Activated CD4-positive, alpha-beta T cell treated with anti-CD3 and anti-CD28 coated beads, Interleukin-2, Interleukin-4, amounts not matched to agents 100 ng/mL and 50 ng/mL, durations not matched to agents 16 hours and 8 hours (primary cell): ENCODE data around the gene GALNT2.
A peak's percentile ranks its signal among the peaks of the same experiment; 100 is the strongest.

ENCODE experiments used
- DNase-seq: peaks from one replicate; pipeline ENCODE4 v3.0.0-alpha.2; 2020; ENCODE audit warnings: low spot score

GALNT2 gene

GRCh38 chr1:230066466-230067404, at the start of gene GALNT2:
Gene GALNT2 (plus strand): TSS chr1:230067238. CDS start chr1:230067281, 43 bp downstream.
- DNase-seq = peak; percentile 86

DNA sequence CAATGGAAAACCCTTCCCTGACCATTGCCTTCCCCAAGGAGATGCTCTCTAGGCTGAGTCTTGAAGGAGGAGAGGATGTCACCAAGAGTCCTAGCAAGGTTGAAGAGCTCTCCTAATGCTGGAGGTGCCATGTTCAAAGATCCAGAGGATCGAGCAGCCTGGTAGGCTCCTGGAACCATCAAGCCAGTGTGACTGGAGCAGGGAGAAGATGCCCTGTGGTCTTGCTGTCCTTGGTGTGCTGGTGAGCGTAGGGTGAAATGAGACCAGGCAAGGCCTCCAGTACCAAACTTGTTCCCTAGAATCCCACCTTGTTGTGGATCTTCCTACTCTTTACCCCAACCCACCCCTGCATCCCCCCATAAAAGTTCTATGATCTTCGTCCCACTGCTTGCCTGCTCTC, 46.6 kb upstream of the GALNT2 start:
- no peak for DNase-seq

GRCh38 chr1:230022666-230023380, 44.2 kb upstream of the GALNT2 start:
- DNase-seq = no peak

- DNase-seq = no peak
Observed at GRCh38 chr1:230025686-230026085, 41.4 kb upstream of the GALNT2 start.

- no peak for DNase-seq
Observed at GRCh38 chr1:230026139-230026538, 40.9 kb upstream of the GALNT2 start.

- DNase-seq = no peak
Observed at GRCh38 chr1:230026572-230026971, 40.5 kb upstream of the GALNT2 start.

- DNase-seq = no peak
Observed at GRCh38 chr1:230028602-230029223, 38.3 kb upstream of the GALNT2 start.

DNA sequence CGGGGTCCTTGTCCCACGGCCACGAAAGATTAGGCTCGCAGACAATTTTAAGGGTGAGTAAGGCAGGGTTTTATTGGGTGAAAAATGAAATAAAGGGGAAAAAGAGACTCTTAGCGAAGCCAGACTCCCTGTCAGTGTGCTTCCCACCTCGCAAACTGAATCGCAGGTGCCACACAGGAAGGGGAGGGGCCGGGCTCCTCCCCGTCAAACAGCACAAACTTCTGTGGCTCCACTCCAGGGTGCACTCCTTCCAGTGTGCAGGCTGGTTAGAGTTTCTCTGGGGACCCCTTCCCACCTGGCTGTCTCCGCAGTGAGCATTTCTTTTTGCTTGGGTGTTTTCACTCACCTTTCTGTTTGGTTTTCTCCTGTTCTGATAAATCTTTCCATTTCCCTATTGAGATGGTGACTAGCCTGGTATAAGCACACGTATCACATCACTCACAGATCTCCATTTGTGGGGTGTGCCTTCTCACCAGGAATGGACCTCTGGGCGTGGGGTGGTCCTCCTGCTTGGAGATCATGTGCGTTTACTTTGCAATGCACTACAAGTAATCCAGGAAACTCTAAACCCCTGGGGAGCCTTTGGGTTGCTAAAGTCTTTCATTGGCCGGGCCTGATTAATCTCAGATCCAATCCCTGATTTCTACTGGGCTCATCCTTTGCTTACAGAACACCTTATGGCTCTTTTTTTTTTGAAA, 37.6 kb upstream of the GALNT2 start:
- DNase-seq = no peak

DNA sequence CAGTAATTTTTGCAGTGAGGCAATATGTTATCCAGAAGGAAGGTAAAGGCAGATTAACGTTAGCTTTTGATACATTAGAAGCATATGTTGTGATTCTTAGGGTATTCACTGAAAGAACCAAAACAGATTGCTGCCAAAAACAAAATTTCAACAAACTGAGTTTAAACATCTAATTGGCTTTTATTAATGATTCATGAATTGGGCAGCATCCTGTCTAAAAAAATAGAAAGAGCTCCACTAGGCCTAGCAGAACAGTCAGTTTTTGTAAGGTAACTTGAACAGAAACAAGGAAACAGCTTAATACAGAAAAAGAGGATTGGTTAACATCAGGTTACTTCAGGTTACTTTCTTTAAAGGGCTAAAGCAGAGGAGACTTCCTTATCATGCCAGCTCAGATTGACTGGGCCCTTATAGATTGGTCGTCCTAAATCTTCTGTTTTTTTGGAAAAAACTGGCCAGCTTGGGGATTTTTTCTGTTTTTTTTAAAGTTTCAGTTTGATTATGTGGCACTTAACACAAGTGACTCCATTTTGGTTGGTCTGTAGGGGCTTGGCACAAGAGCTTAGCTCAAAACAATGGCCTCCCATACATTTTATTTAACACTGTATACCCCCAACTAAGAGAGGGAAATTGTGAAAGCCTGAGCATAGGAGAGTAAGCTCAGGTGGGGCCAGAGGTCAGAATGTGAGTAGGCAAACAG, 36.8 kb upstream of the GALNT2 start:
- no peak for DNase-seq

DNA sequence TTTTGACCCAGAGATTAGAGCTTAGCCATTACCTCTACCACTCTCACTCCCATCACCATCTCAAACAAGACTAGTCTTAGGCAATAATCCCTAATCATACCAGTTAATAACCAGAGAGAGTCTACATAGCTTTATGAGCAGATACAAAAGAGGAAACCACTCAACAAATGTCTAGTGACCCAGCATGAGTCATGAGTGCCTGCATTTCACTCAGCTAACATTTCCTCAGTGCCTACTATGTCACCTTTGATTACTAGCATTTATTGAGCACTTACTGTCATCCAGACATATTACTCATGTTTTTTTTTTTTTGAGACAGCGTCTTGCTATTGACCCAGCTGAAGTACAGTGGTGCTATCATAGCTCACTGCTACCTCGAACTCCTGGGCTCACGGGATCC, 35.9 kb upstream of the GALNT2 start:
- peak; percentile 42 for DNase-seq

- DNase-seq = no peak
Observed at GRCh38 chr1:230032516-230033281, 34.3 kb upstream of the GALNT2 start.

DNA sequence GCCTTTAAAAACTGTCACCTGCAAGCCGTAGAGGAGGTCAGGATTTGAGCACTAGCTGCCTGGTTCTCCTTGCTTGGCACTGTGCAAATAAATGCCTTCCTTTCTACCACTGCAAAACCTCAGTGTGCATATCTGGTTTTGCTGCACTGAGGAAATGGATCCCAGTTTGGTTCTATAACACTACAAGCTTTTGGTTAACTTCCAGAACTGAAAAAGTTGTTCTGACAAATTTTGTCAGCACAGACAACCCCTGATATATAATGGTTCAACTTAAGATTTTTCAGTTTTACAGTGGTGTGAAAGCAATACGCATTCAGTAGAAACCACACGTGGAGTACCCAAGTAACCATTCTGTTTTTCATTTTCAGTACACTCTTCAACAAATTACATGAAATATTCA, 29.8 kb upstream of the GALNT2 start:
- DNase-seq = peak; percentile 44

DNA sequence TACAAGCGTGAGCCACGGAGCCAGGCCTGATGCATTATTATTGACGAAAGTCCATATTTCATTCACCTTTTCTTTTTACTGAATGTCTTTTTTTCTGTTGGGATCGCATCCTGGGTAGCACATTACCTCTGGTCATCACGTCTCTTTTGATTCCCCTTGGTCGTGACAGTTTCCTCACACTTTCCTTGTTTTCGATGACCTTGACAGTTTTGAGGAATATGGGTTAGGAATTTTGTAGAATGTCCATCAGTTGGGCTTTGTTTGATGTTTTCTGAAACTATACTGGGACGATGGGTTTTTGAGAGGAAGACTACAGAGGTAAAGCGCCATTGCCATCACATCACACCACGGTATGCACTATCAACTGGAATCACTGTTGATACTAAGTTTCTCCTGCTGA, 26.6 kb upstream of the GALNT2 start:
- no peak for DNase-seq

- no peak for DNase-seq
Observed at GRCh38 chr1:230043081-230043480, 24.0 kb upstream of the GALNT2 start.

DNA sequence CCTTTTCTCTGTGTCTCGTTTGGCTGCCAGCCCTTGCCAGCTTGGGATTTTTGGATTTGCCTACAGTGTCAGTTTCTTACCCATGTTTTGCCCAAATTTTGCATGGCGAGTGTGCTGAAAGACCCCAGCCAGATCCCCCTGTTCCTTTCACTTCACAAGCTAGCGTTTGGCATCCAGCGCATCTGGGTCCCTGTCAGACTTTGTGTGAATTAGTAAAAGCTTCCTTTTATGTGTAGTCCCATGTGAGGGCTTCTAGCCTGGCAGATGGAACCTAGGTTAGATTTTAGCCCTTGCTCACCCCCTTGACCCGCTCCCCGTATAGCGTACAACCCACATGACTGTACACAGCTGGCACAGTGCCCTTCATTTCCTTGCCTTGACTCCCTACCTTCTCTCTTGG, 22.3 kb upstream of the GALNT2 start:
- no peak for DNase-seq

- DNase-seq = no peak
Observed at GRCh38 chr1:230047114-230047865, 19.7 kb upstream of the GALNT2 start.

DNA sequence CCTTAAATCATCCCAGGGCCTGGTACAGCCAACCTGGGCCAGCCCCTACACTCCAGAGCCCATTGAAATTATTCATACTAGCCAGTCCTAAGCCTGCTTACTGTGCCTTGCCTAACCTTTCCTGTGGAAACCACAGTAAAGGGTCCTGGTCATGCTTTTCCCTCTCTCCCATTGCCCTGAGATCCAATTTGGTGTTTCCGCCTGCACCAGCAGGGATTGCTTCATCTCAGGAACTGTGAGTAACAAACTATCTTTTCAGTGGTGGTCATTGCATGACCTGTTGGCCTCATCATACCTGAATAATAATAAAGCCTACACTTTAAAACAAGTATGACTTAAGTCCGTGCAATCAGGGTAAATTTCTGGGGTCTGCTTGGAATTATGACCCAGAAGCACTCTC, 18.7 kb upstream of the GALNT2 start:
- no peak for DNase-seq

- no peak for DNase-seq
Observed at GRCh38 chr1:230048922-230049321, 18.1 kb upstream of the GALNT2 start.

DNA sequence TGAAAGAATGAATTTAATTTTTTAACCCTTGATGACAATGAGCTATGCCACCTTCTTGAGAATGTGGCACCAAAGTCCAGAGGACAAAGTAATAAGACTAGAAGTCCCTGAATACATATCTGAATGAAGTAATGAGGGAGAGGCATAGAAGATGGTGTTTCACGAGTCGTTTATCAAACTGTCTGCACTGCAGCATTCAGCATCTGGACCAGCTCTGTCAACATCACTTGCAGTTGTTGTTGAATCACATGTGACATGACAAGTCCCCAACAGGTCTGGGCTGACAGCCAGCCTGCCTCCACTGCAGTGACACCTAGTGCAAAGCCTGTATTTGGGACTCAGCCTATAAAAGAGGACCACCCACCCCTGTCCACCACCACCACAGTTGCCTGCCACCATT, 17.3 kb upstream of the GALNT2 start:
- DNase-seq = no peak
